ENCODE data around the gene EZR.
A peak's percentile ranks its signal among the peaks of the same experiment; 100 is the strongest.
"Not testable (repeated sequence)": the region's sequence is repeated elsewhere in the genome, so short reads cannot be mapped to it uniquely, and the experiment has no call there.

The EZR gene

DNA sequence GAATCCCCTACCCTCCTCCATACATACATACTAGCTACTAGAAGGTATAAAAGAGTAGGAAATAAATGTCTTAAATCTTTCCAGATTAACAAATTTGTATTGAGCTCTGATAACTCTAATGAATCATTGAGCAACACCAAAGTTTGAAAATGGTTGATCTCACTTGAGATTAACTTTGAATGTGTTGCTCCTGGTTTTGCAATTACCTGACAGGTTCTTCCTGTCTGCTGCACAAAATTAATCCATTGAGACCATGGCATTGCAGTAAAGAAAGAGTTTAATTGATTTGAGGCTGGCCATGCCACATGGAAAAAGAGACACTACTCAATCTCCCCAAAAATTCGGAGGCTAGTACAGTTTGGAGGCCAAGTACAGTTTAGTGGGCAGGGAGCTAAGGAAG is 21.3 kb upstream of the EZR start:
- no peak for DNase-seq

DNA sequence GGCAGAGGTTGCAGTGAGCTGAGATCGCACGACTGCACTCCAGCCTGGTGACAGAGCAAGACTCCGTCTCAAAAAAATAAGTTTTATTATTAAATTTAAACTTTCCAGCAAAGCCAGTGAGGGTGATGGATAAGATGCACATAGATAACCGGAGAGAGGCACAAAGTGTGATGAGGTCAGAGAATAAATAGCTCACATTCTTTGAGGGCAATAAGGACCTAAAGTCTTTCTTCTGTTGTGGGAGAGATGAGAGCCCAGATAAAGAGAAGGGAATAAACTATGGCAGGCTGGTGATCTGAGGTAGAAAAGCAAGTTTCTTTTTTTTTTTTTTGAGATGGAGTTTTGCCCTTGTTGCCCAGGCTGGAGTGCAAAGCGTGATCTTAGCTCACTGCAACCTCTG is 20.6 kb upstream of the EZR start:
- no peak for DNase-seq

DNA sequence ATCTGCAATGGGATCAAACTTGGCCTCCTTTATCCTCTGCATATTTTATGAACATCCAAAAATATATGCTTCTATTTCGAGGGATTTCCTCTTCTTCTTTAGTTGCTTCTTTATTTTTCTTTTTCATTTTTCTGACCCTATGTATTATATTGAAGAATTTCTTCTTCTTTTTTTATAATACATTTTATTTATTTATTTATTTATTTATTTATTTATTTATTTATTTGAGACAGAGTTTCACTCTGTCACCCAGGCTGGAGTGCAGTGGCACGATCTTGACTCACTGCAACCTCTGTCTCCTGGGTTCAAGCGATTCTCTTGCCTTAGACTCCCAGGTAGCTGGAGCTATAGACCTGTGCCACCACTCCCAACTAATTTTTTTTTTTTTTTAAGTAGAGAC is 19.6 kb upstream of the EZR start:
- DNase-seq = not testable (repeated sequence)

DNA sequence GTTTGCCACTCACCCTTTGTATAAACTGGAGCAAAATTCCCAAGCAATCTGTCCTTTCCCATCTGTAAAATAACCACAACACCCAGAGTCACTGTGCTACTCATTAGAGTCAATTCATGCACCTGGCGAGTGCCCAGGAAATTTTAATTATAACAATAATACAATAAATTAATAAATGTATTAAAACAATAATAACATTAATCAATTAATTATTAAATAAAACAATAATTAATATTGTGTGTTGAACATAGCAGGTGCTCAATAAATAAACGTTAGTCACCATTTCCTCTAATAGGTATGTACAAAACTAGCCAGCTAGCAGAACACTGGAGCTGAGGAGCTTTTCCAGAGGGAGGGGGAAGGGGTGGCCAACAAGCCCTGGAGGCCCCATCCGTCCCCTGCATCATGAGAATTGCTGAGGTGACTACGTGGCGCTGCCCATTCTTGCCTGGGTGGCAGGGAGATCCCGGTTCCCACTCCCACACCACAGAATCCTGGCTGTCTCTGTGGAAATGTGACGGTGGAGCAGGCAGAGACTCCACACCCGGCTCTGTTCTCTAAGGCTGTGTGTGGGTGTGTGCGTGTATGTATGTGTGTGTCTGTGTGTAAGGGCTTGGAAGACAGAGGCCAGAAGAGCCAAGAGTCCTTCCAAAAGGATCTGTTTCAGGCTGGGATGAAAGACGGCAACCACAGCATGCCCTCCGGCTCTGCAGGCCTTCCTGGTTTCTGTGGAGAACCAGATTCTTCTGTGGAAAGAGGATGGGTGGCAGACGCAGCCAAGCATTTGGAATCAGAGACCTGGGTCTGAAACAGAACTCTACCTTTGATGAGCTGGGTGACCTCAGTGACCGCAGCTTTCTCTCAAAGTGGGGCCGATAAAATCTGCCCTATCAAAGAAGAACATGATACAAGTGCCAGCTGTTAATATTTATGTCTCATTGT is 18.8 kb upstream of the EZR start:
- DNase-seq = no peak

DNA sequence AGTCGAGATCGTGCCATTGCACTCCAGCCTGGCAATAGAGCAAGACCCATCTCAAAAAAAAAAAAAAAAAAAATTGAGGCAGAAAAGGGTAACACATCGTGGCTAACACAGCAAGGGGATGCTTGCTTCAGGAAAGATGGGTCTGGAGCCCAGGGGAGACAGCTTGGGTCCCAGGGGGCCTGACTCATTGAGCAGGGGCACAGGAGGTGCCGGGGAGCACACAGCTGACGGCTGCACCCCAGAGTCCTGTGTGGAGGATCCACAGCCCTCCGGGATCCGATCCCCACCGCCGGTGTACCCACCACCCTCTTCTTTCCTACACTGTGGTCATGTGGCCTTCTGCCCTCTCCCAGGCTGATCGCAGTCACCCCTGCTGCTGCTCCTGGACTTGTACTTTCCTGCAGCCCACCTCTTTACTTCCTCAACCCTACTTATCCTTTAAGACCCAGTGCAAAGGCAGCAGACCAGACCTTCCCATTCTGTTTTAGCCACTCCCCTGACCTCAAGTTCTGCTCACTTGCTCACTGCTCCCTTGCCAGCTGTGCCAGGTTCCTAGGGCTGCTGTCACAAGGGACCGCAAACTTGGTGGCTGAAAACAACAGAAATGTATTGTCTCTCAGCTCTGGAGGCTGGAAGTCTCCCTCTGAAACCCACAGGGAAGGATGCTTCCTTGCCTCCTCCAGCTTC is 17.6 kb upstream of the EZR start:
- no peak for DNase-seq

DNA sequence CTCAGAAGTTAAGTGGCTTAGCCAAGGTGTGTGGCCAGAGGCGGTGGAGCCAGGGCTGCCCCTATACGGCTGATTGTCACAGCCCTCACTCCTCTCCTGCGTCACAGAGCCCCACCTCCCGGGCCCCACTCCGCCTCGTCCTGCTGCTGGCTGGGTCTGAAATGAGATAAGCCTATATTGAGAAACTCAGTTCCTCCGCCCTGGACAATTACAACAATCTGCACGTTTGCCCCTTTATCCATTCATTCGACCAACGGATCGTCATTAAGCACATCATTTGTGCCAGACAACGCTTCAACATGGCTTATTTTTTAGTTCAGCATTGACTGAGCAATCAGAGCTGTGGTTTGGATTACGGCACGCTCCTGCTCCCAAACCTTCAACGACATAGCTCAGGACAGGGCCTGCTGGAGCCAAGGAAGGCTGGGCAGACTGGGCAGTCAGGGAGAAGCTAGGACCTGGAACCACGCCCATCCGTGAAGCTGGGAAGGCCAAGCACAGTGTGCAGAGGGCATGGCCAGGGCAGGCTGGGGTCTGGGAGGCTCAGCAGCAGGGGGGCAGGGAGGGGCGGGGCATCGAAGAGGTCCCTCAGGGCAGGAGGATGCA is 16.6 kb upstream of the EZR start:
- no peak for DNase-seq

DNA sequence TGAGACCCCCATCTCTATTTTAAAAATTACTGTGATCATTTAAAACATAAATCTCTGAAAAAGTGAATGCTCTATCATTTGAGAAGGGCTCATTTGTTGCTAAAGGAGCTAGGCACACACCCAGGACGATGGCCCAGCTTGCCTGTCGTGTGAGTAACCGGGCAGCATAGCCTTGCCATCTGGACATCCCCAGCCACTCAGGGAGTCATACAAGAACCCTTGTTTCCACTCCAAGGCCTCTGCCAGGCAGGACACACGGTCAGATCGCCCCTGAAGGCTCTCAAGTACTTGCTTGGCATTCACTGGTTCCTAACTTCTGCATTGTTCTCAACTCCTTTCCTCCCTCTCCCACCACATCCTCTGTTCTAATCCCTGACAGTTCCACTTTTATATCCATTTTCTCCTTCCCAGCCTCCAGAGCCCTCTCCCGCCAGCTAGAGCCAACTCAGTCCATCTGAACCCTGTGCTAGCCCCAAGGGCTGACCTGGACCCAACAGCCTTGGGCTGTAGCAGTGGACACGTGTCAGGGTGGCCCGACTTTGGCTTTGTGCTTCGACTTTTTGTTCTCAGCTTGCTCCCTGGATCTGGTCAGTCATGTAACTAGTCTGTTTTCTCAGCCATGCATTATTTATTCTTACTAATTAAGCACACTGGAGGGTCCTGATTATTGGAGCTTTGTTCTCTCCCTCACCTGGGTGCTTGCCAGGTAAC is 15.7 kb upstream of the EZR start:
- DNase-seq = no peak

DNA sequence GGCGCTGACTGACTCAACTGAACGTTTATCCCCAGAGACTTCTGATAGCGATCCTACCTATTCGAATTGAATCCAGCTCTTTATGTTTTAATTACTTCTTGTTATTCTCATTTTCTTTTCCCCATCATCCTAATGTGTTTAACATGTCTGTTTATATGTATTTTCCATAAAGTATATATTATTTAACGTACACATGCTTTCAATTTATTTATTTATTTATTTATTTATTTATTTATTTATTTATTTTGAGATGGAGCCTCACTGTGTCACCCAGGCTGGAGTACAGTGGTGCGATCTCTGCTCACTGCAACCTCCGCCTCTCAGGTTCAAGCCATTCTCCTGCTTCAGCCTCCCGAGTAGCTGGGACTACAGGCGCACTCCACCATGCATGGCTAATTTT is 13.6 kb upstream of the EZR start:
- not testable (repeated sequence) for DNase-seq

DNA sequence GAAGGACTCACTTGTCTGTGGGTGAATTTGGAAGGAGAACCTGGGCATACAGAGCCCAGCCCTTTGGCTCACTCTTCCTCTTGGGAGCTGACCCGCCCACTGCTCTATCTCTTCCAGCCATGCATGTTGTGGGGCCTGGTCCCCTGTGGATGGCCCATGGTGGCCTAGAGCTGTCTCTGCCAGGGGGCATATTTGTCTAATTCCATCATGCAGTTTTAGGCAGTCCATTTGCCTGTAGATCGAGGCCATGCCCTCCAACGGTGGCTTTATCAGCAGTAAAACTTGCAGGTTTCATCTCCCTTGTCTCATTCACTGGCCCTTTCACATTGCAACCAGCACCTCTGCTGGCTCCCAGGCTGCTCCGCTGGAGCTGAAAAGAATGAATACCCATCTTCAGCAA is 12.9 kb upstream of the EZR start:
- no peak for DNase-seq

DNA sequence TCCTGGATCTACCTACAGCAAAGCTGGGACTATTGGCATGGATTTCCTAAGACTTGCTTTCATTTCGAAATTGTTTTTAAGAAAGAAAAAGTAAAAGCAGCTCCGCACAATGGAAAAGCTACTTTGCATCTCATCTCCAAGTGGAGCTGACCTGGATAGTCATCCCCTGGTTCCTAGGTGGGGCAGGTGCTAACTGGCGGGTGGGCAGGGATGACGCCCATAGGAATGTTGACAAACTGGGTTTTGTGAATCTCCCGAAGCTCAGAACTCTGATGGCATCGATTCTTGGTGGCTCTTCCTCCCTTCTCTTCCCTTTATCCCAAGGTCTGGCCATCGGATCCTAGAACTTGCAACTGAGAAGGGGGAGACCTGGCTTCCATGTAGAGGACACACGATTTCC is 12.4 kb upstream of the EZR start:
- DNase-seq = no peak

DNA sequence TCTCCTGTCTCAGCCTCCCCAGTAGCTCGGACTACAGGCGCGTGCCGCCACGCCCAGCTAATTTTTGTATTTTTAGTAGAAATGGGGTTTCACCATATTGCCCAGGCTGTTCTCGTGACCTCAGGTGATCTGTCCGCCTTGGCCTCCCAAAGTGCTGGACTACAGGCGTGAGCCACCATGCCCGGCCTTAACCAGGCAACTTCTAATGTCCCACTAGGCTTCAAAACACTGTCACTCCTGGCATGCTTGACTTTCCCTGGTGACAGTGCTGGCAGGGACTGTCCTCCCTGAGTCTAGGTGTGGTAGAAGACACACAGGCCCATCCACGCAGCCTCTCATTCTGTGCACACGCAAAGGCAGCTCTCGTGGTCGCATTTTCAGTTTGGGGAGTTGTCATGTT is 11.6 kb upstream of the EZR start:
- no peak for DNase-seq

DNA sequence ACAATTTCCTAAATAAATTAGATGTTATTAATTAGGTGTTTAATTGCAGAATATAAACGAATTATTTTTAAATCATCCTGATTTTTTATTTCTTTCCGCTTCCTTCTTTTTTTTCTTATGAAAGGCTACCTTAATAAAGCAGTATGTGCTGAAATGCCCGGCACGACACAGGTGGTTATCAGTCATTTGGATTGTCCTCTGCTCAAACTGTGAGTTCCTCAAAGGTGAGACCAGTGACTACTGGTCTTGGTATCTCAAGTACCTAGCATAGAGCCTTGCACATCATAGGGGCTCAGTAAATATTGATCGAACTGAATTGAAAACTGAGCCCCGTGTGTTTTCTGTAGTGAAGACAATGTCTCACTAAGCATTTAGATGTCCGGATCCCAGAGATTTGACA is 9.6 kb upstream of the EZR start:
- no peak for DNase-seq

DNA sequence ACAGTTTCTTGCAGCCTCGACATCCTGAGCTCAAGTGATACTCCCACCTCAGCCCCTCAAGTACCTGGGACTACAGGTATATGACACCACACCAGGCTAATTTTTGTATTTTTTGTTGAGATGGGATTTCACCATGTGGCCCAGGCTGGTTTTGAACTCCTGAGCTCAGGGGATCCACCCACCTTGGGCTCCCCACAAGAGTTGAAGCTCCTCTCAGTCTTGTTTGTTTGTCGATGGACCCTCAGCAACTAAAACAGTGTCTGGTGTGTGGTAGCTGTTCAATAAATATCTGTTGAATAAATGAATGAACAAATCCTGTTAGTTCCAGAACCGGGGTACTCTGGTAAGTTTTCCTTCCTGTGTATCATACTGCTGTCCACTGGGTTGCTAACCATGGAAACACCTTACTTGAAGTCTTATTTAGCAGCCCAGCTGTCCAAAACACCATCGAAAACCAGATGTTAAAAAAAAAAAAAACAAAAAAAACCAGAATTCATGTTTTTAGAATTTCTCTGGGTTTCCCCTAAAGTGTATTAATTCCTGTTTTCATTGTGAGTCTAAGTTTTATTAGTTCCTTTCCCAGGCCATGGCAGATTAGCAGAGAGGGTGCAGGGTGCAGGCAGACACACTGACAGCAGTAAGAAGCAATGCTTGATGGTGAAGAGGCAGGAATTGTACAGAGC is 7.8 kb upstream of the EZR start:
- DNase-seq = no peak

DNA sequence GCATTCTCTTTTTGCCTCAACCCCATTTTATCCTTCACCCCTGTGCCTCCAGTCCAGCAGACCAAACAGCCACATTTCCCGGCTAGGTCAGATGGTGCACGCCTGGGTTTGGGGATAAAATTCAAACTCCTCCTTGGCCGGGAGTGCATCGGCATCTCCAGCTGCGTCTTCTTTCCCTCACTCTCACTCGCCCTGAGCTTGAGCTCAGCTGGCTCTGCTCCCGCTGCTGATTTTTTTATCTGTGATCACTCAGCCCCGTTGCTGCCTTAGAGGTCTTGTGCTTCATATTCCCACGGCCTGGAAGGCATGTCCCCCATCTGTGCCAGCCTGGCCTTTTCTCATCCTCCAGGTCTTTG is 6.8 kb upstream of the EZR start:
- no peak for DNase-seq

DNA sequence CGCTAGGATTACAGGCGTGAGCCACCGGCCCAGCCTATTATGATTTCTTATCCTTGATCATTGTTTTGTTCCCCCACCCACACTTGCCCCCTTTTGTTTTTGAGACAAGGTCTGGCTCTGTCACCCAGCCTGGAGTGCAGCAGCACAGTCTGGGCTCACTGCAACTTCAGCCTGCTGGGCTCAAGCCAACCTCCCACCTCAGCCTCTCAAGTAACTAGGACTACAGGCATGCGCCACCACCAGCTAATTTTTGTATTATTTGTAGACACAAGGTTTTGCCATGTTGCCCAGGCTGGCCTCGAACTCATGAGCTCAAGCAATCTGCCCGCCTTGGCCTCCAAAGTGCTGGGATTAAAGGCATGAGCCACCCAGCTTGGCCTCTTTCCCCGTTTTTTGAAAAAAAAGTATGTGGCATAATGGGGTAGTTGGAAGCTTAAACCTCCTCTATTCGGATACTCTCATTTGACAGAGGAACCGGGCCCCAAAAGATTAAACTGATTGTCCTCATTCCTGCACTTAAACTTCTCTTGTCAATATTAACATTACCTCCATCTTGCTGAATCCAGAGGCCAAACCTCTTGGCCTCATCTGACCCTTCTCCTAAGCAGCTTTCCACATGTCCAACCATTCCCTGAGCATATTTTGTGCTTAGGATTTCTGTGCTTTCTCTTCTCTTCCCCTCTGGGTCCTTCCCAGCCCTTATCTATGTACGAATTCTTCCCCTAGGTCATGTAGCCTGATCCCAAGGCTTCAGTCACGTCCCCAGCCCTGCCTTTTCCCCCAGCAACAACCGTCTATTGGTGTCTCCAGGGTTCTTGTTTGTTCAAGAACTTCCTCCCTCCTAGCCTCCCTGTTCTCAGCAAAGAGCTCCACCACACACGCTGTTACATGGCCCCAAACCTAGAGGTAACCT is 6.1 kb upstream of the EZR start:
- DNase-seq = no peak

DNA sequence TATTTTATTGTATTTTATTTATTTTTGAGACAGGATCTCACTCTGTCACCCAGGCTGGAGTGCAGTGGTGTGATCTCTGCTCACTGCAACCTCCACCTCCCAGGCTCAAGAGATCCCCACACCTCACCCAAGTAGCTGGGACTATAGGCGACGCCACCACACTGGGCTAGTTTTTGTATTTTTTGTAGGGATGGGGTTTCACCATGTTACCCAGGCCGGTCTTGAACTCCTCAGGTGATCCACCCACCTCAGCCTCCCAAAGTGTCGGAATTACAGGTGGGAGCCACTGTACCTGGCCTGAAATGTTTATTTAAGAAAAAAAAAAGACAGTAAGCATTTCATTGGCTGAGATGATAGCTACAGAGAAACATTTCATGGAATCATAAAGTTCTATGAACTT is 4.4 kb upstream of the EZR start:
- not testable (repeated sequence) for DNase-seq

DNA sequence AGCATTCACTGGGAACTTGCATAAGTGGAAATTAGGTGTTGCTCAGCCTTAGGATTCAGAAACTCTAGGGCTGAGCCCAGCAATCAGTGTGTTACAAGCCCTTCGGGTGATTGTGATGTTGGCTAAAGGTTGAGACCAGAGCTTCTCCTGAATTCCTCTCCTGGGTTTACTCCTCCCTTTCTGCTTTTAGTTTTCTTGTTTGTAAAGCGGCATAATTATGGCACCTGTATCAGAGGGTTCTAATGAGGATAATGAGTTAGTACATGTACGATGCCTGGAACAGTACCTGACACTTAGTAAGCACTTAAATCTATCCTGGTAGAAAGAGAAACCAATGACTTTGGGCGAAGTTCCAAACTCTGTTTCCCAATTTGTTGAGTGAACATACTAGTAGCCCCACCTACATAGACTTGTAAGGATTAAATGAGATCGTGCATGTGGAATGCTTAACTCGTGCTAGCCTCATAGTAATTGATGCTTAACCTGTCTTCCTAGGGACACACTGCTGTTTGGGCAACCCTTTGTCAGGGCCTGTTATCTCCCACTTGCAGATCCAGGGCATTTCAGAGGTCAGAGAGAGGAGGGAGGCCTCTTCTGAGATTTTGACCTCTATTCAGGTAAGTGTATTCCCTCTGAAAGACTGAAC is 932 bp upstream of the EZR start:
- no peak for DNase-seq

DNA sequence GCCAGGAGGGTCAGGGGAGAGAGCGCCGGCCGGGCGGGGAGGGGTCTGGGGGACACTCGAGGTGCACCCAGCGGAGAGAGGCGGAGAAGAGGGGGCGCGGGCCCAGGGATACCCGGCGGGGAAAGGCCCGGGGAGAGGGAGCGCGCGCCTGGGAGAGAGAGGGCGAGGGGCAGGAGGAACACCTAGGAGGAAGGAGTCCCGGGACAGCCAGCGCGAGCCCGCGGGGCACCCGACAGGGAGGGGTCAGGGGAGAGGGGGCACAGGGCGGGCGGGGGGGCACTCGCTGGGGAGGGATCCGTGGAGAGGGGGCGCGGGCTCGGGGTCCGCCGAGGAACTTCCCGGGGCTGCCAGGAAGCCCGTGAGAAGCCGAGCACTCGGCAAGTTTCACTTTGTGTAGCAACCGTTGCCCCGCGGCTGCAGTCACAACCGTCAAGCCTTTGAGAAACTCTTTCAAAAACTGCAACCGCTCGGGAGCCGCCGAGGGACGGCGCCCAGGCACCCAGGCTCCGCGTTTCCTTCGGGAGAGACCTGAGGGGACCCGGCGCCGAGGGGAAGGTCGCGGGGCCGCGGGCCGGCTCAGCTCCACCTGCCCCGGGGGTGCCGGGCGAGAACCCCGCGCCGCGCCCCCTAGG is 471 bp downstream of the EZR start:
- peak in 1 of 2 experiments; percentile 47 for DNase-seq

DNA sequence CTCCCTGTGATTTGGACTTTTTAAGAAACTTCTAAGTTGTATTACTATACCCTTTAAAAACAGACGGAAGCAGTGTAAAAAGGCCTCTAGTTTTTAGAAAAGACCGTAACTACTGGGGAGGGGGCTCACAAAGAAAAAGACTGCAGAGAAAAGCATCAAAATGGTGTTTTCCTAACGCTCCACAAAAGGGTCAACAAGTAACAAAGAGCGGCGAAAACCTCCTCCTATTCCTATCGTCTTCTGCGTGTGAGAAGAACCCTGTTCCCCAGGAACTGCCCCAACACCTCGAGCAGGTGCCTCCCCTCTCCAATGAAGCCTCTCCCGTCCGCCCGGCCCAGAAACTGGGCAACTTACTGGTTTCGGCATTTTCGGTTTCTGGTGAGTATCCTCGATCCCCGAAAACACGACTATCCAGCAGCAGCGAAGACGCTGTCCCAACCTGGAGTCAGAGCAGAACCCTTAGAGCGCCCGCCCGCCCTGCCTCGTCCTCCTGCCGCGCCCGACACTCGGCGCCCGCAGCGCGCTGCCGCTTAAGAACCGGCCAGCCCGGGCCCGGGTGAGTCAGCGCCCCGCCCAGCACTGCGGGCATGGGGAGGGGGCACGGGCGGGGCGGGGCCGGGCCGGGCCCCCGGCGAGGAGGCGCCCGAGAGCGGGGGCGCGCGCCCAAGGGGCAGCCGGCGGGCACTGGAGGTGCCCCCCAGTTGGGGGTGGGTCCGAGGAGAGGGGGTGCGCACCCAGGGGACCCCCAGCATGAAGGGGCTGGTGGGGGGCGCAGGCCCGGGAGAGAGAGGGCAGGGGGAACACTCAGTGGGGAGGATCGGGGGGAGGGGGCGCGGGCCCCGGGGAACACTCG is 1.2 kb downstream of the EZR start:
- DNase-seq = peak; percentile 46 to 77

All from NCI-H446 (cell line).